ENCODE measurements around the gene ERICH6. TPM values are rescaled to one million over a fixed set of nuclear protein-coding genes. Genes with fewer than 3 reads are reported as not detected.

ERICH6 gene
- total and polyA plus RNA-seq, 8 donors = 0.37 TPM; not detected in 7

DNA sequence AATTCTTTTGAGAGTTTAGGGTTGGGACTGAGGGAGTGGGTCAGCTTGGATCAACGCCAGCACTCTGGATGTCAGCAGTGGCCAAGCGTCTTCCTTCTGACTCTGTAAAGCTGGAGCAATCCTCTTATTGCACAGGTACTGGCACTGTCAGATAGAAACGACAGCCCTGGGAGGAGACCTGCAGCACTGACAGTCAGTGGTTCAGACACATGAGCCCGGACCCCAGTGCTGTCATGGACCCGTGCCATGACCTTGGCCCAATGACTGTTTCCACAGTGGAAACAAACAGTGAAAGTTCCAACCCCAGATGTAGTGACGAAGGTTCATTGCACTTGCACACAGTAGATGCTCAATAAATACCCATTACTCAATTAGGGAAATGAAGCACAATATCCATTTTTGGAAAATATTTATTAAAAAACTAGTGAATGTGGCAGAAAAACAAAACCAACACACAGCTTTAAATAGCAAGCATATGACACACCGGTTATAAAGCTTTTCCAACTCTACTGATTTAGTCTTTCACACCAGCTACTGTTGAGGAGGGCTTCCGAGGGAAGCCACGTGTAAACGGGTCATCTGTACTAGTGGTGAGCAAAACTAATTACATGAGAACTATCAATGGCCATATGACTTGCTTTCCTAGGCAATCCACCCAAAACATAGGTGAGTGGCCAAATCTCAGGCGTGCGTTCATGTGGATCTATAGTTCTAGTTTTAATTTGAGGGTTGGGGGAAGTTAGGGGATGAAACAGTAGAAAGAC is 37.2 kb upstream of the ERICH6 start:
- intact Hi-C loops (cut with DNase I; ENCODE audit: low total_unique reads) = no loop called here
- TF ChIP-seq, protein P1, sequence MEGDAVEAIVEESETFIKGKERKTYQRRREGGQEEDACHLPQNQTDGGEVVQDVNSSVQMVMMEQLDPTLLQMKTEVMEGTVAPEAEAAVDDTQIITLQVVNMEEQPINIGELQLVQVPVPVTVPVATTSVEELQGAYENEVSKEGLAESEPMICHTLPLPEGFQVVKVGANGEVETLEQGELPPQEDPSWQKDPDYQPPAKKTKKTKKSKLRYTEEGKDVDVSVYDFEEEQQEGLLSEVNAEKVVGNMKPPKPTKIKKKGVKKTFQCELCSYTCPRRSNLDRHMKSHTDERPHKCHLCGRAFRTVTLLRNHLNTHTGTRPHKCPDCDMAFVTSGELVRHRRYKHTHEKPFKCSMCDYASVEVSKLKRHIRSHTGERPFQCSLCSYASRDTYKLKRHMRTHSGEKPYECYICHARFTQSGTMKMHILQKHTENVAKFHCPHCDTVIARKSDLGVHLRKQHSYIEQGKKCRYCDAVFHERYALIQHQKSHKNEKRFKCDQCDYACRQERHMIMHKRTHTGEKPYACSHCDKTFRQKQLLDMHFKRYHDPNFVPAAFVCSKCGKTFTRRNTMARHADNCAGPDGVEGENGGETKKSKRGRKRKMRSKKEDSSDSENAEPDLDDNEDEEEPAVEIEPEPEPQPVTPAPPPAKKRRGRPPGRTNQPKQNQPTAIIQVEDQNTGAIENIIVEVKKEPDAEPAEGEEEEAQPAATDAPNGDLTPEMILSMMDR (IDR thresholded peaks at IDR 0.05) = no peak
- TF ChIP-seq POLR2AphosphoS5 (IDR thresholded peaks at IDR 0.05) (no peak), POLR2A (IDR thresholded peaks at IDR 0.05) (no peak), EP300 (IDR thresholded peaks at IDR 0.05) (no peak)
- Histone ChIP-seq H3K27me3 (no peaks in the 10 kb centered on the region), H3K4me3 (no peak overlapping the region), H3K36me3 (peaks cover 3 to 26% (median 21%) of the 10 kb centered on the region in 4 donors), H3K4me1 (peaks cover 20 to 60% (median 46%) of the 10 kb centered on the region in 4 donors), H3K27ac (no peak overlapping the region), H3K9me3 (no peaks in the 10 kb centered on the region)
- no peak for DNase-seq
- 76 to 82% (median 81%) methylated on average over 12 of the region's 12 CpGs for WGBS, 5 donors

DNA sequence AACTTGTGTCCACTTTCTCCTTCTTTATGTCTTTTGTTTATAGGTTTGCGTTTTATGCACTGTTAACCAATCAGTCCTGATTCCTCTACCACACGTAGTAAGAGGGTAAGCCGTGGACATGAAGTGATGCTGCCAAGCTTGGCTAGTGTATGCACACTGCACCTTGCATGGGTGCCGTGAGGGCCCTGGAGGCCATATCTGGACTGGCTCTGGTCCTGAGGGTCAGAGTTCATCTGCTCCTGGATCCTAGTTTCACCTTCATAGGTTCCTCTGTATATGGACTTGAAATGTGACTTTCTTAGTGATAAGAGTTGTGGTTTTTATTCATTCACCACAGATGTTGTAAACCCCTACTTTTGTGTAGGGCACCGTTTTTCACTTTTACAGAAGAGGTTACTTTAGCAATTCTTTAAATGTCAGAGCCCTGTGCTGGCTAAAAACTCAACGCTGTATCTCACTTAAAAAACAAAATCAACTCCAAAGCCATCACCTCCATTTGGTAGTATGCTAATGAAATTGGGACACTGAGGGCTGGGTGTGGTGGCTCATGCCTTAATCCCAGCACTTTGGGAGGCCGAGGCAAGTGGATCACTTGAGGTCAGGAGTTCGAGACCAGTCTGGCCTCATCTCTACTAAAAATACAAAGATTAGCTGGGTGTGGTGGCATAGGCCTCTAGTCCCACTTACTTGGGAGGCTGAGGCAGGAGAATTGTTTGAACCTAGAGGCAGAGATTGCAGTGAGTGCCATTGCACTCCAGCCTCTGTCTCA is 36.3 kb upstream of the ERICH6 start:
- H3K36me3 ChIP-seq = peaks cover 3 to 26% (median 21%) of the 10 kb centered on the region in 4 donors
- WGBS, 5 donors = 68 to 77% (median 72%) methylated on average over 8 of the region's 8 CpGs
- intact Hi-C loops (cut with DNase I; ENCODE audit: low total_unique reads) = no loop called here
- H3K9me3 ChIP-seq = no peaks in the 10 kb centered on the region
- TF ChIP-seq POLR2AphosphoS5 (IDR thresholded peaks at IDR 0.05) (no peak), EP300 (IDR thresholded peaks at IDR 0.05) (no peak), POLR2A (IDR thresholded peaks at IDR 0.05) (no peak)
- TF ChIP-seq, protein P1 (IDR thresholded peaks at IDR 0.05) = no peak
- H3K27ac ChIP-seq = no peak overlapping the region
- no peak overlapping the region for H3K4me3 ChIP-seq
- H3K27me3 ChIP-seq = no peaks in the 10 kb centered on the region
- no peak for DNase-seq
- H3K4me1 ChIP-seq = peaks cover 18 to 52% (median 38%) of the 10 kb centered on the region in 4 donors

DNA sequence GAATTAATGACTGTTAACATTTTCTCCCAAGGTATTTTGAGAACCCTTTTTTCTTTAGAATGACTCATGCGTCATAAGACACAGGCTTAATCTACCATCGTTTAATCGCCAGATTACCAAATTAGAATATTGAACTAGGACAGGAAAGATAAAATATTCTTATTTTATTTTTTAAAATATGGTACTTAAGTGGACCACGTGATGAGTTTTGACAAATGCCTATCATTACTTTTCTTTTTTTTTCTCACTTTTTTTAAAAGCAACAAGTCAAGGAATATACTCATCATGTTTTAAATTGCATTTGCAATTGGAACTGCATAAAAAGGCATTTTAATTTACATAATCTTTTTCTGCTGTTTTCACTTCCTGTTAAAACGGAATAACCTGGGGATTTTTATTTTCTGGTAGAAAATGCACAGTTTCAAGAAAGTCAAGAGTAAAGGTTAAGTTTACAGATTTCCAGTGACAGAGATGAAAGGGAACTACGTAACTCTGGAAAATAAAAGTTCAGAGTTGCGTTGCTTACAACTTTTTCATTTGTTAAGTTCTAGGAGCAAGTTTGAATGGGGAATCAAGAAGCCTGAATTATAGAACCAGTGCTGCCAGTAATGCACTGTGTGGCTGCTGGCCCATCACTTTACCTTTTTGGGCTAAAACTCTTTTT is 35.6 kb upstream of the ERICH6 start:
- no peak overlapping the region for H3K4me3 ChIP-seq
- no peak overlapping the region for H3K27ac ChIP-seq
- H3K36me3 ChIP-seq = peaks cover 3 to 26% (median 21%) of the 10 kb centered on the region in 4 donors
- no peaks in the 10 kb centered on the region for H3K27me3 ChIP-seq
- no peak for TF ChIP-seq POLR2A (IDR thresholded peaks at IDR 0.05)
- TF ChIP-seq, protein P1 (IDR thresholded peaks at IDR 0.05) = no peak
- no peak for TF ChIP-seq POLR2AphosphoS5 (IDR thresholded peaks at IDR 0.05)
- no peak for TF ChIP-seq EP300 (IDR thresholded peaks at IDR 0.05)
- H3K4me1 ChIP-seq = peaks cover 11 to 44% (median 31%) of the 10 kb centered on the region in 4 donors
- WGBS, 5 donors = 61 to 74% (median 68%) methylated on average over 7 of the region's 7 CpGs
- DNase-seq = no peak
- H3K9me3 ChIP-seq = no peaks in the 10 kb centered on the region
- intact Hi-C loops (cut with DNase I; ENCODE audit: low total_unique reads) = no loop called here

DNA sequence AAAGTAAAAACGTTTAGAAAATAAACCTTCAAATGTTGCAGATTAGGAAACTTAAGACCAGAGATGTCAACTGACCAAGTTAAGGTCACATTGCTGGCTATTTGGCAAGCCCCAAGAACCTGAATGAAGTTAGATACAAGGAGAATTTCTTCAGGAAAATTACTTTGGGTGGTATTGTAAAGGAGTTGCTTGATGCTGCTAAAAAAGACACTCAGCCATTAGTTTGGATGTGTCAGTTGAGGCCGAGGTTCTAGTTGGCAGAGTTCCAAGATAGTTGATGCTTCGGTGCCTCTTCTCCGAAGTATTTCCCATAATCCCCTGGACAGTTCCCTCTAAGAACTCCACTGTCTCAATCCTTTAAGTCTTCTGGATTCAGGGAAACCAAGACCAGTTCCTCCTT is 35.0 kb upstream of the ERICH6 start:
- Histone ChIP-seq H3K9me3 (no peaks in the 10 kb centered on the region), H3K27me3 (no peaks in the 10 kb centered on the region), H3K4me3 (no peak overlapping the region), H3K36me3 (peaks cover 3 to 26% (median 21%) of the 10 kb centered on the region in 4 donors), H3K4me1 (peaks cover 5 to 38% (median 24%) of the 10 kb centered on the region in 4 donors), H3K27ac (peak overlapping the region in 3 of 5 donors; percentile 5 to 51 (median 26))
- DNase-seq = no peak
- TF ChIP-seq POLR2AphosphoS5 (IDR thresholded peaks at IDR 0.05) = no peak
- TF ChIP-seq EP300 (IDR thresholded peaks at IDR 0.05) = no peak
- TF ChIP-seq, protein P1 (IDR thresholded peaks at IDR 0.05) = no peak
- no peak for TF ChIP-seq POLR2A (IDR thresholded peaks at IDR 0.05)
- intact Hi-C loops (cut with DNase I; ENCODE audit: low total_unique reads) = no loop called here
- 38 to 56% (median 51%) methylated on average over 4 of the region's 4 CpGs for WGBS, 5 donors

Measured in stomach (tissue), 9 donors.